Cardiac muscle cell (in vitro differentiated cells and primary cell): Measurements from ENCODE around the gene P4HB. TPM values are rescaled to one million over a fixed set of nuclear protein-coding genes. Genes with fewer than 3 reads are reported as not detected.

ENCODE experiments used
- DNase-seq, 2 donors: peaks; one replicate each; pipeline versions ENCODE4 v3.0.0 to v3.0.0-alpha.2; 2010 to 2017; ENCODE audit warnings: low read depth in 1 of 2, low spot score in 1 of 2
- H3K27ac ChIP-seq: fragments of 200-600 bp; sonication (generic); 2 replicates; pipeline ENCODE4 v1.5.1; 2016
- H3K27me3 ChIP-seq: fragments of 200-600 bp; sonication (generic); 2 replicates; pipeline ENCODE4 v1.6.0; 2016; ENCODE audit warnings: control low read depth
- H3K36me3 ChIP-seq: fragments of 200-600 bp; sonication (generic); 2 replicates; pipeline ENCODE4 v1.5.1; 2016; ENCODE audit warnings: control low read depth
- H3K4me1 ChIP-seq: fragments of 200-600 bp; sonication (generic); 2 replicates; pipeline ENCODE4 v1.8.1; 2017; ENCODE audit warnings: low read depth, mild to moderate bottlenecking, mixed run types
- H3K4me3 ChIP-seq: fragments of 200-600 bp; sonication (generic); 2 replicates; pipeline ENCODE4 v1.5.1; 2016; ENCODE audit warnings: mild to moderate bottlenecking
- H3K9me3 ChIP-seq: fragments of 200-600 bp; sonication (generic); 2 replicates; pipeline ENCODE4 v1.5.1; 2017; ENCODE audit warnings: low read depth, mild to moderate bottlenecking, control low read depth
- CTCF ChIP-seq: IDR thresholded peaks from 2 replicates; pipeline ENCODE4 v1.5.1; 2012; ENCODE audit warnings: low read depth, mild to moderate bottlenecking, low read length
- polyA plus RNA-seq: library from polyadenylated mRNA; unstranded; fragments of >200 nt; fragmentation: Nextera tagmentation; extraction: Ambion mirVana; gene quantifications from 2 replicates; pipeline ENCODE4 v1.2.1, GENCODE V29; 2016
- total RNA-seq: library from RNA; depleted of rRNA; stranded (reverse); fragments of >200 nt; gene quantifications from 2 replicates; pipeline ENCODE4 v1.2.3, GENCODE V29; 2016

P4HB gene
- total and polyA plus RNA-seq, 2 experiments from 2014 or later: 597 to 972 TPM

GRCh38 chr17:81807839-81808238 is 52.5 kb downstream of the P4HB start:
- Histone ChIP-seq H3K9me3 (no peaks in the 10 kb centered on the region), H3K27ac (no peak overlapping the region), H3K36me3 (no peaks in the 10 kb centered on the region), H3K27me3 (peaks cover 70% of the 10 kb centered on the region), H3K4me3 (no peak overlapping the region), H3K4me1 (no peaks in the 10 kb centered on the region)
- no peak for DNase-seq
- TF ChIP-seq CTCF: no peak

- H3K9me3 ChIP-seq: no peaks in the 10 kb centered on the region
- H3K4me3 ChIP-seq: no peak overlapping the region
- DNase-seq: no peak
- no peaks in the 10 kb centered on the region for H3K36me3 ChIP-seq
- no peaks in the 10 kb centered on the region for H3K4me1 ChIP-seq
- peaks cover 75% of the 10 kb centered on the region for H3K27me3 ChIP-seq
- no peak for TF ChIP-seq CTCF
- no peak overlapping the region for H3K27ac ChIP-seq
Observed at GRCh38 chr17:81807210-81807719, 53.1 kb downstream of the P4HB start.

GRCh38 chr17:81806461-81807209 is 53.7 kb downstream of the P4HB start:
- TF ChIP-seq CTCF: no peak
- H3K4me1 ChIP-seq: no peaks in the 10 kb centered on the region
- H3K4me3 ChIP-seq: no peak overlapping the region
- peaks cover 82% of the 10 kb centered on the region for H3K27me3 ChIP-seq
- no peaks in the 10 kb centered on the region for H3K36me3 ChIP-seq
- no peak overlapping the region for H3K27ac ChIP-seq
- no peak for DNase-seq
- H3K9me3 ChIP-seq: no peaks in the 10 kb centered on the region

- no peaks in the 10 kb centered on the region for H3K4me1 ChIP-seq
- H3K9me3 ChIP-seq: no peaks in the 10 kb centered on the region
- no peak for DNase-seq
- no peak overlapping the region for H3K4me3 ChIP-seq
- H3K36me3 ChIP-seq: no peaks in the 10 kb centered on the region
- TF ChIP-seq CTCF: no peak
- H3K27ac ChIP-seq: no peak overlapping the region
- H3K27me3 ChIP-seq: peaks cover 89% of the 10 kb centered on the region
Observed at GRCh38 chr17:81805707-81806460, 54.5 kb downstream of the P4HB start.

GRCh38 chr17:81804559-81805399 is 55.6 kb downstream of the P4HB start:
- H3K4me3 ChIP-seq: peak overlapping the region; percentile 26
- TF ChIP-seq CTCF: no peak
- DNase-seq: no peak

More at GRCh38 chr17:81804559-81805399, 55.6 kb downstream of the P4HB start:
- Histone ChIP-seq H3K27me3 (peaks cover 98% of the 10 kb centered on the region), H3K4me1 (no peaks in the 10 kb centered on the region), H3K36me3 (no peaks in the 10 kb centered on the region), H3K27ac (no peak overlapping the region), H3K9me3 (no peaks in the 10 kb centered on the region)
